ENCODE data around the gene MTHFD2. TPM values are rescaled to one million over a fixed set of nuclear protein-coding genes. Genes with fewer than 3 reads are reported as not detected.

Gene MTHFD2
- total RNA-seq, 2 donors from 2014 or later, result 93.3 to 216 TPM

GRCh38 chr2:74252036-74252435, 53.6 kb downstream of the MTHFD2 start:
- Histone ChIP-seq H3K9me3 (no peaks in the 10 kb centered on the region), H3K36me3 (no peaks in the 10 kb centered on the region), H3K27ac (no peak overlapping the region), H3K27me3 (replicated peaks; ENCODE audit: insufficient read depth) (no peaks in the 10 kb centered on the region), H3K4me1 (ENCODE audit: control insufficient read depth in 1 of 2, low read depth in 2 of 2) (peaks cover 3 to 15% of the 10 kb centered on the region in 2 donors), H3K4me3 (no peak overlapping the region)
- DNase-seq (ENCODE audit: low spot score) (no peak), ATAC-seq (ENCODE audit: insufficient number of reproducible peaks, low FRiP score, low read depth) (no peak)
- no peak for TF ChIP-seq CTCF (IDR thresholded peaks at IDR 0.05)

GRCh38 chr2:74252862-74253261, 54.4 kb downstream of the MTHFD2 start:
- Histone ChIP-seq H3K27me3 (replicated peaks; ENCODE audit: insufficient read depth) (no peaks in the 10 kb centered on the region), H3K9me3 (no peaks in the 10 kb centered on the region), H3K27ac (no peak overlapping the region), H3K4me3 (no peak overlapping the region), H3K4me1 (ENCODE audit: control insufficient read depth in 1 of 2, low read depth in 2 of 2) (peaks cover 3 to 15% of the 10 kb centered on the region in 2 donors), H3K36me3 (no peaks in the 10 kb centered on the region)
- ATAC-seq (ENCODE audit: insufficient number of reproducible peaks, low FRiP score, low read depth) (no peak), DNase-seq (ENCODE audit: low spot score) (no peak)
- no peak for TF ChIP-seq CTCF (IDR thresholded peaks at IDR 0.05)

DNA sequence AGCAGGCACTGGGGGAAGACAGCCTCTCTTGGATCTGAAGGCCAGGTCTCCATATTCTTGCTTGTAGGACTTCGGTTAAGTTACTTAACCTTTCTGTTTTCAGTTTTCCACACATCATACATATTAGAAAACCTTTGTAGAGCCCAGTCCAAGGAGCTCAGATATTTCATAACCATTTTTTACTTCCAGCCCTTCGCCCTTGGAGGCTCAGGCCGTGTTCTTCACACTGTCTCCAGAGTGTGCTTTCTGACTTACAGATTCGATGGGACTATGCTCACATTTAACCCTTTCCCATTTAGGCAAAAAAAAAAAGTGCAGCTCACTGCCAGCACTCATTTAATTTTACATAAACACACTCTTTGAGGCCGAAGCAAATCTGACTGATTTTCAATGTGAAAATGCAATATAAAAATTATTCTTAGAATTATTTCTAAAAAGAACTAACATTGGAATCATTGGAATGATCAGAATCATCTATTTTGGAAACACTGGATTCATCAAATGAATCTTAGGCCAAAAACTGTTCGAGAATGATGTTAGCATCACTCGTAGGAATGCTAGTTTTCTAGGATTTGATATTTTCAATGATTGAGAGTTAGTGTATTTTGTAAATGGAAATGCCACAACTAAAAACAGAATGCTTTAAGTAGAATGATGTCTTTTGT, 55.0 kb downstream of the MTHFD2 start:
- no peak for TF ChIP-seq CTCF (IDR thresholded peaks at IDR 0.05)
- H3K27me3 ChIP-seq (replicated peaks; ENCODE audit: insufficient read depth), result no peaks in the 10 kb centered on the region
- H3K4me3 ChIP-seq, result no peak overlapping the region
- DNase-seq (ENCODE audit: low spot score) (no peak), ATAC-seq (ENCODE audit: insufficient number of reproducible peaks, low FRiP score, low read depth) (no peak)
- H3K36me3 ChIP-seq, result no peaks in the 10 kb centered on the region
- no peaks in the 10 kb centered on the region for H3K9me3 ChIP-seq
- no peak overlapping the region for H3K27ac ChIP-seq
- peaks cover 3 to 15% of the 10 kb centered on the region in 2 donors for H3K4me1 ChIP-seq (ENCODE audit: control insufficient read depth in 1 of 2, low read depth in 2 of 2)

GRCh38 chr2:74253971-74254310, 55.5 kb downstream of the MTHFD2 start:
- Histone ChIP-seq H3K27ac (peak overlapping the region; percentile 0 to 11), H3K27me3 (replicated peaks; ENCODE audit: insufficient read depth) (no peaks in the 10 kb centered on the region), H3K4me3 (no peak overlapping the region), H3K4me1 (ENCODE audit: control insufficient read depth in 1 of 2, low read depth in 2 of 2) (peaks cover 3 to 15% of the 10 kb centered on the region in 2 donors), H3K9me3 (no peaks in the 10 kb centered on the region), H3K36me3 (no peaks in the 10 kb centered on the region)
- no peak for ATAC-seq (ENCODE audit: insufficient number of reproducible peaks, low FRiP score, low read depth)
- TF ChIP-seq CTCF (IDR thresholded peaks at IDR 0.05), result no peak
- DNase-seq (ENCODE audit: low spot score), result no peak

GRCh38 chr2:74255660-74256213, 57.3 kb downstream of the MTHFD2 start:
- Histone ChIP-seq H3K27ac (no peak overlapping the region), H3K4me1 (ENCODE audit: control insufficient read depth in 1 of 2, low read depth in 2 of 2) (peaks cover 3 to 15% of the 10 kb centered on the region in 2 donors), H3K4me3 (no peak overlapping the region), H3K27me3 (replicated peaks; ENCODE audit: insufficient read depth) (no peaks in the 10 kb centered on the region), H3K9me3 (no peaks in the 10 kb centered on the region), H3K36me3 (no peaks in the 10 kb centered on the region)
- ATAC-seq (ENCODE audit: insufficient number of reproducible peaks, low FRiP score, low read depth) (no peak), DNase-seq (ENCODE audit: low spot score) (no peak)
- no peak for TF ChIP-seq CTCF (IDR thresholded peaks at IDR 0.05)

Measured in thoracic aorta (tissue), 2 donors.